Activated T-helper 9 cell treated with anti-CD3 and anti-CD28 coated beads, Interleukin-2, amount 50 U/mL, for 16 hours (primary cell): Measurements from ENCODE around the gene ZHX3.
"Not testable (repeated sequence)": the region's sequence is repeated elsewhere in the genome, so short reads cannot be mapped to it uniquely, and the experiment has no call there.

Experiments
- DNase-seq: peaks from one replicate; pipeline ENCODE4 v3.0.0-alpha.2; 2020; ENCODE audit warnings: low read depth

The ZHX3 gene

GRCh38 chr20:41334036-41334435, 16.5 kb upstream of the ZHX3 start:
- DNase-seq: no peak

- DNase-seq: no peak
Observed at GRCh38 chr20:41331731-41332130, 14.2 kb upstream of the ZHX3 start.

- DNase-seq: no peak
Observed at GRCh38 chr20:41330941-41331340, 13.4 kb upstream of the ZHX3 start.

GRCh38 chr20:41330343-41330720, 12.8 kb upstream of the ZHX3 start:
- DNase-seq: no peak

GRCh38 chr20:41329435-41330342, 12.2 kb upstream of the ZHX3 start:
- DNase-seq: peak; percentile 45

GRCh38 chr20:41327178-41327577, 9.6 kb upstream of the ZHX3 start:
- no peak for DNase-seq

- no peak for DNase-seq
Observed at GRCh38 chr20:41320976-41321375, 3.4 kb upstream of the ZHX3 start.

GRCh38 chr20:41320441-41320840, 2.9 kb upstream of the ZHX3 start:
- no peak for DNase-seq

- no peak for DNase-seq
Observed at GRCh38 chr20:41318271-41318649, 729 bp upstream of the ZHX3 start.

GRCh38 chr20:41316602-41317545, 657 bp downstream of the ZHX3 start:
- DNase-seq: peak; percentile 71

- no peak for DNase-seq
Observed at GRCh38 chr20:41316051-41316450, 1.5 kb downstream of the ZHX3 start.

GRCh38 chr20:41314386-41314785, 3.1 kb downstream of the ZHX3 start:
- no peak for DNase-seq

GRCh38 chr20:41312009-41312408, 5.5 kb downstream of the ZHX3 start:
- not testable (repeated sequence) for DNase-seq

- no peak for DNase-seq
Observed at GRCh38 chr20:41309817-41310216, 7.7 kb downstream of the ZHX3 start.

GRCh38 chr20:41308726-41309413, 8.7 kb downstream of the ZHX3 start:
- no peak for DNase-seq

- DNase-seq: no peak
Observed at GRCh38 chr20:41308290-41308711, 9.2 kb downstream of the ZHX3 start.

GRCh38 chr20:41307021-41307420, 10.5 kb downstream of the ZHX3 start:
- DNase-seq: no peak

- no peak for DNase-seq
Observed at GRCh38 chr20:41306061-41306727, 11.3 kb downstream of the ZHX3 start.

GRCh38 chr20:41304424-41305079, 13.0 kb downstream of the ZHX3 start:
- no peak for DNase-seq

- no peak for DNase-seq
Observed at GRCh38 chr20:41304002-41304401, 13.5 kb downstream of the ZHX3 start.

- DNase-seq: no peak
Observed at GRCh38 chr20:41300886-41301285, 16.6 kb downstream of the ZHX3 start.
